Sigmoid colon (tissue), 7 donors: ENCODE results near the gene PTPN11. TPM values are rescaled to one million over a fixed set of nuclear protein-coding genes. Genes with fewer than 3 reads are reported as not detected.

Experiments used
- DNase-seq: peaks from one replicate; pipeline ENCODE4 v3.0.0-alpha.2; 2019
- H3K27ac ChIP-seq, 4 donors: fragments of 200-600 bp; sonication (generic); one replicate each; pipeline ENCODE4 v1.5.1; 2016 to 2019; ENCODE audit warnings: mild to moderate bottlenecking in 1 of 4
- H3K27me3 ChIP-seq, 3 donors: fragments of 200-600 bp; sonication (generic); one replicate each; pipeline ENCODE4 v1.5.1; 2019; ENCODE audit warnings: mild to moderate bottlenecking in 1 of 3
- H3K36me3 ChIP-seq, 4 donors: fragments of 200-600 bp; sonication (generic); one replicate each; pipeline ENCODE4 v1.5.1; 2016 to 2019
- H3K4me1 ChIP-seq, 4 donors: fragments of 200-600 bp; sonication (generic); one replicate each; pipeline ENCODE4 v1.5.1; 2017 to 2019
- H3K4me3 ChIP-seq, 4 donors: fragments of 200-600 bp; sonication (generic); one replicate each; pipeline ENCODE4 v1.5.1; 2017 to 2019; ENCODE audit warnings: mild to moderate bottlenecking in 2 of 4, moderate library complexity in 1 of 4
- H3K9me3 ChIP-seq, 4 donors: fragments of 200-600 bp in 3 of 4; sonication (generic) in 3 of 4; one replicate each; pipeline versions ENCODE4 v1.5.1 to v1.6.1; 2013 to 2019
- CTCF ChIP-seq, 4 experiments: fragments of 450-650 bp in 3 of 4; fragments of 200-600 bp in 1 of 4; IDR thresholded peaks; one replicate each; pipeline ENCODE4 v1.5.1; 2016 to 2019; ENCODE audit warnings: antibody characterized with exemption in 4 of 4, mild to moderate bottlenecking in 3 of 4, moderate library complexity in 2 of 4
- EP300 ChIP-seq, 4 donors: sonication (generic); formaldehyde crosslinking; IDR thresholded peaks; one replicate each; pipeline ENCODE4 v1.6.1; 2017; ENCODE audit warnings: antibody characterized with exemption in 4 of 4
- POLR2A ChIP-seq, 2 donors: fragments of 450-650 bp; IDR thresholded peaks; one replicate each; pipeline ENCODE4 v1.6.1; 2016; ENCODE audit warnings: antibody characterized with exemption in 2 of 2, mild to moderate bottlenecking in 2 of 2, moderate library complexity in 2 of 2
- POLR2AphosphoS5 ChIP-seq, 4 donors: sonication (generic); formaldehyde crosslinking; IDR thresholded peaks; one replicate each; pipeline ENCODE4 v1.6.1; 2017; ENCODE audit warnings: antibody characterized with exemption in 4 of 4
- WGBS, 2 donors: extraction: QIAGEN DNeasy Blood & Tissue Kit; methylation state at CpG; one replicate each; pipeline ENCODE4 v1.1.7; 2013; 5-methylcytosine and 5-hydroxymethylcytosine counted together
- intact Hi-C: fragments of 100-400 bp; cut with DNase I; formaldehyde crosslinking; loops from one replicate; pipeline ENCODE4 v1.15.1; 2023
- polyA plus RNA-seq, 3 donors: library from polyadenylated mRNA; stranded (reverse); fragments of 200-250 nt; gene quantifications; one replicate each; pipeline ENCODE4 v1.2.3, GENCODE V29; 2013
- total RNA-seq, 4 donors: library from RNA; depleted of rRNA; stranded (reverse); fragments of >200 nt; gene quantifications; one replicate each; pipeline ENCODE4 v1.1.0, GENCODE V29; 2016
- donor health status: healthy with polysubstance abuse.
- donor health status: Bipolar disorder and iron deficiency.
- donor health status: healthy.

Gene PTPN11
- total and polyA plus RNA-seq, 7 donors = 30.3 to 111 (median 81.6) TPM

- Histone ChIP-seq H3K27ac (no peak overlapping the region), H3K27me3 (no peaks in the 10 kb centered on the region), H3K4me1 (no peaks in the 10 kb centered on the region), H3K9me3 (no peaks in the 10 kb centered on the region), H3K4me3 (no peak overlapping the region), H3K36me3 (peaks cover 23 to 81% (median 38%) of the 10 kb centered on the region in 4 donors)
- WGBS, 2 donors = 93 to 97% methylated on average over 12 of the region's 12 CpGs
- intact Hi-C loops = no loop called here
- no peak for TF ChIP-seq POLR2AphosphoS5 (IDR thresholded peaks at IDR 0.05)
- TF ChIP-seq EP300 (IDR thresholded peaks at IDR 0.05) = no peak
- TF ChIP-seq POLR2A (IDR thresholded peaks at IDR 0.05) = no peak
- TF ChIP-seq CTCF (IDR thresholded peaks at IDR 0.05) = no peak
- no peak for DNase-seq
Measured at GRCh38 chr12:112486361-112486760, 67.6 kb downstream of the PTPN11 start.

DNA sequence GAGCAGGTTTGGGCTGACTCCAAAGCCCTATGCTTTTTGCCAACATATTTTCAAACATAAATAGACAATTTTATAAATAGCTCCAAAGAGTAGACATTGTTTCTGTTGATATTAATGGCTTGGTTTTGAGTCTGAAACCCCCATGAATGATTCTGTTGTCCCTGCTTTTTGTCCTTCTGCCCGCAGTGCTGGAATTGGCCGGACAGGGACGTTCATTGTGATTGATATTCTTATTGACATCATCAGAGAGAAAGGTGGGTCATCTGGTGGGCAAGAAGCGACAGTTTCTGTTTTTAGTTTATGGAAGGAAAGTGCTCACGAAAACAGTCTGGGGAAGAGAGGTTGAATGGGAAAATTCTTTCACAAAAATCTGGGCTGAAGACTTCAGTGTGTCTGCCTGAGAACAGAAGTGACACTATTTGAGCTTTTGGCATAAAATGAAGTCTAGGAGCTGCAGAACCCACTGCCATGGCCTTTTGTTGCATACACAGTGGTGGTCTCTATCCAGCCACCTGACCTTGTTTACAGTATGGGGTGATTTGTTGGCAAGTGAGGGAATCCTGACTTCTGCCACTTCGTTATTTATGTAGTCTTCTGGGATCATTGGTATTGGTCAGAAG is 69.6 kb downstream of the PTPN11 start:
- H3K4me1 ChIP-seq = no peaks in the 10 kb centered on the region

GRCh38 chr12:112489456-112489855 is 70.7 kb downstream of the PTPN11 start:
- no peaks in the 10 kb centered on the region for H3K9me3 ChIP-seq

More for the DNA sequence above, 69.6 kb downstream of the PTPN11 start:
- Histone ChIP-seq H3K27me3 (no peaks in the 10 kb centered on the region), H3K4me3 (no peak overlapping the region), H3K36me3 (peaks cover 13 to 79% (median 24%) of the 10 kb centered on the region in 4 donors), H3K9me3 (no peaks in the 10 kb centered on the region), H3K27ac (no peak overlapping the region)
- intact Hi-C loops = no loop called here
- no peak for DNase-seq
- 89 to 94% methylated on average over 6 of the region's 6 CpGs for WGBS, 2 donors
- TF ChIP-seq POLR2A (IDR thresholded peaks at IDR 0.05) (no peak), CTCF (IDR thresholded peaks at IDR 0.05) (no peak), POLR2AphosphoS5 (IDR thresholded peaks at IDR 0.05) (no peak), EP300 (IDR thresholded peaks at IDR 0.05) (no peak)

DNA sequence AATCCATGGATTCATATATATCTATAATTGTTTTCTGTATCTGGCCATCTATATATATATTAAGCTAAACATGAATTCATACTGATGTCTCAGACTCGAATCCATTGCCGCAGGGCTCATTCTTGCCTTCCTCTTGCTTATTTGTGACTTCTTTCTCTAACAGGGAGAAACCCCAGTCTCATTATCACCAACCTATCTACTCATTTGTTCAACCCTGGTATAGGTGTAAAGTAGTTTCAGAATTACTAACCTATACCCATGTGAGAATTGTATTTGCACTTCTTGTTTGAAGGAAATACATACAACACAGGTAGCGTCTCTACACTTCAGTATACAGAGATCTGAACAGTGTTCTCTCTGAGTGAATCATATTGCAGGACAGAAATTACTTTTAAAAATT is 77.7 kb downstream of the PTPN11 start:
- H3K27ac ChIP-seq = no peak overlapping the region
- H3K36me3 ChIP-seq = peaks cover 0 to 57% (median 9%) of the 10 kb centered on the region in 4 donors
- H3K9me3 ChIP-seq = no peaks in the 10 kb centered on the region
- H3K4me3 ChIP-seq = no peak overlapping the region
- 82 to 97% methylated on average over 3 of the region's 3 CpGs for WGBS, 2 donors
- no peak for DNase-seq
- H3K4me1 ChIP-seq = no peaks in the 10 kb centered on the region
- TF ChIP-seq POLR2AphosphoS5 (IDR thresholded peaks at IDR 0.05) (no peak), EP300 (IDR thresholded peaks at IDR 0.05) (no peak), CTCF (IDR thresholded peaks at IDR 0.05) (no peak), POLR2A (IDR thresholded peaks at IDR 0.05) (no peak)
- intact Hi-C loops = no loop called here
- H3K27me3 ChIP-seq = no peaks in the 10 kb centered on the region

More at GRCh38 chr12:112489456-112489855, 70.7 kb downstream of the PTPN11 start:
- Histone ChIP-seq H3K27ac (no peak overlapping the region), H3K4me3 (no peak overlapping the region), H3K27me3 (no peaks in the 10 kb centered on the region), H3K36me3 (peaks cover 13 to 83% (median 26%) of the 10 kb centered on the region in 4 donors), H3K4me1 (no peaks in the 10 kb centered on the region)
- intact Hi-C loops = no loop called here
- DNase-seq = no peak
- TF ChIP-seq CTCF (IDR thresholded peaks at IDR 0.05) = no peak
- no peak for TF ChIP-seq EP300 (IDR thresholded peaks at IDR 0.05)
- TF ChIP-seq POLR2A (IDR thresholded peaks at IDR 0.05) = no peak
- no peak for TF ChIP-seq POLR2AphosphoS5 (IDR thresholded peaks at IDR 0.05)
- 93% methylated on average over 6 of the region's 6 CpGs for WGBS, 2 donors

GRCh38 chr12:112498580-112498979 is 79.8 kb downstream of the PTPN11 start:
- Histone ChIP-seq H3K4me1 (no peaks in the 10 kb centered on the region), H3K27ac (no peak overlapping the region), H3K4me3 (no peak overlapping the region), H3K27me3 (no peaks in the 10 kb centered on the region), H3K9me3 (no peaks in the 10 kb centered on the region), H3K36me3 (peaks cover 0 to 58% (median 16%) of the 10 kb centered on the region in 4 donors)
- WGBS, 2 donors = 33 to 75% methylated on average over 1 of the region's 1 CpG
- intact Hi-C loops = no loop called here
- no peak for TF ChIP-seq CTCF (IDR thresholded peaks at IDR 0.05)
- no peak for TF ChIP-seq POLR2A (IDR thresholded peaks at IDR 0.05)
- no peak for TF ChIP-seq EP300 (IDR thresholded peaks at IDR 0.05)
- TF ChIP-seq POLR2AphosphoS5 (IDR thresholded peaks at IDR 0.05) = no peak
- no peak for DNase-seq
